Measurements from ENCODE around the gene EXD3. TPM values are rescaled to one million over a fixed set of nuclear protein-coding genes. Genes with fewer than 3 reads are reported as not detected.

EXD3 gene
- polyA plus RNA-seq, 1 experiment, result 4.0 TPM

- TF ChIP-seq CTCF (IDR thresholded peaks at IDR 0.05; ENCODE audit: low read depth, low read length), result no peak
- H3K9me3 ChIP-seq (ENCODE audit: control insufficient read depth, insufficient read depth, low read length), result no peaks in the 10 kb centered on the region
- ChIA-PET CTCF (interaction anchor here (0.6 kb wide), 1 partner anchor 13 kb away, joined by 3 read pairs; the partner anchor contains the start of gene NRARP), POLR2A (no interaction called here)
- no peaks in the 10 kb centered on the region for H3K27me3 ChIP-seq (ENCODE audit: control insufficient read depth, insufficient read depth, low read length)
- H3K27ac ChIP-seq (ENCODE audit: low read depth, low read length), result no peak overlapping the region
- no peak for DNase-seq (ENCODE audit: low read depth, low spot score)
- no peak overlapping the region for H3K4me3 ChIP-seq (ENCODE audit: low read depth, low read length)
These were observed 108.1 kb downstream of the EXD3 start for GRCh38 chr9:137314561-137315560.

- POLR2A ChIA-PET, result no interaction called here
- H3K4me3 ChIP-seq (ENCODE audit: low read depth, low read length), result no peak overlapping the region
- CTCF ChIA-PET, result no interaction called here
These were observed 108.9 kb downstream of the EXD3 start for GRCh38 chr9:137313956-137314560.

GRCh38 chr9:137313326-137313936, 109.5 kb downstream of the EXD3 start:
- Histone ChIP-seq H3K27me3 (ENCODE audit: control insufficient read depth, insufficient read depth, low read length) (no peaks in the 10 kb centered on the region), H3K27ac (ENCODE audit: low read depth, low read length) (no peak overlapping the region), H3K4me3 (ENCODE audit: low read depth, low read length) (no peak overlapping the region), H3K9me3 (ENCODE audit: control insufficient read depth, insufficient read depth, low read length) (no peaks in the 10 kb centered on the region; the same call in 1 of the 2 replicates)
- no peak for DNase-seq (ENCODE audit: low read depth, low spot score)
- POLR2A ChIA-PET, result no interaction called here
- no peak for TF ChIP-seq CTCF (IDR thresholded peaks at IDR 0.05; ENCODE audit: low read depth, low read length)
- CTCF ChIA-PET, result no interaction called here

More at GRCh38 chr9:137313956-137314560, 108.9 kb downstream of the EXD3 start:
- TF ChIP-seq CTCF (IDR thresholded peaks at IDR 0.05; ENCODE audit: low read depth, low read length), result no peak
- no peak for DNase-seq (ENCODE audit: low read depth, low spot score)
- Histone ChIP-seq H3K27ac (ENCODE audit: low read depth, low read length) (no peak overlapping the region), H3K9me3 (ENCODE audit: control insufficient read depth, insufficient read depth, low read length) (no peaks in the 10 kb centered on the region), H3K27me3 (ENCODE audit: control insufficient read depth, insufficient read depth, low read length) (no peaks in the 10 kb centered on the region)

- POLR2A ChIA-PET, result no interaction called here
- DNase-seq (ENCODE audit: low read depth, low spot score), result no peak
These were observed 110.1 kb downstream of the EXD3 start for GRCh38 chr9:137312852-137313325.

More at GRCh38 chr9:137312852-137313325, 110.1 kb downstream of the EXD3 start:
- CTCF ChIA-PET, result interaction anchor here (0.5 kb wide), 1 partner anchor 11 kb away, joined by 3 read pairs; the partner anchor contains the start of gene NRARP
- Histone ChIP-seq H3K9me3 (ENCODE audit: control insufficient read depth, insufficient read depth, low read length) (no peaks in the 10 kb centered on the region; the same call in 1 of the 2 replicates), H3K27me3 (ENCODE audit: control insufficient read depth, insufficient read depth, low read length) (peaks cover 2% of the 10 kb centered on the region), H3K4me3 (ENCODE audit: low read depth, low read length) (no peak overlapping the region), H3K27ac (ENCODE audit: low read depth, low read length) (no peak overlapping the region)
- TF ChIP-seq CTCF (IDR thresholded peaks at IDR 0.05; ENCODE audit: low read depth, low read length), result no peak
